HG02588 (cell line): ENCODE measurements around the gene CCNA1.

Experiments used
- ATAC-seq: cut with Tn5 transposase; IDR thresholded peaks from one replicate; pipeline ENCODE4 v1.9.1; 2021; ENCODE audit warnings: mild to moderate bottlenecking, moderate library complexity; ENCODE audit not compliant: unreplicated experiment

Gene CCNA1

GRCh38 chr13:36432106-36432544 is at the start of gene CCNA1:
Gene CCNA1, plus strand, starts transcription at chr13:36432495. Its CDS starts 562 bp downstream, at chr13:36433057.
- peak; percentile 57 for ATAC-seq

- no peak for ATAC-seq
Observed at GRCh38 chr13:36385489-36385888, 46.8 kb upstream of the CCNA1 start.

GRCh38 chr13:36395280-36395679 is 37.0 kb upstream of the CCNA1 start:
- no peak for ATAC-seq

- no peak for ATAC-seq
Observed at GRCh38 chr13:36405151-36405550, 27.1 kb upstream of the CCNA1 start.

- ATAC-seq = no peak
Observed at GRCh38 chr13:36412736-36413135, 19.6 kb upstream of the CCNA1 start.

- no peak for ATAC-seq
Observed at GRCh38 chr13:36413161-36413560, 19.1 kb upstream of the CCNA1 start.

- no peak for ATAC-seq
Observed at GRCh38 chr13:36414461-36414860, 17.8 kb upstream of the CCNA1 start.

GRCh38 chr13:36417331-36417730 is 15.0 kb upstream of the CCNA1 start:
- no peak for ATAC-seq

- ATAC-seq = peak; percentile 65
Observed at GRCh38 chr13:36418022-36418805, 14.1 kb upstream of the CCNA1 start.

- ATAC-seq = peak; percentile 81
Observed at GRCh38 chr13:36420437-36420891, 11.8 kb upstream of the CCNA1 start.

- ATAC-seq = no peak
Observed at GRCh38 chr13:36421447-36421846, 10.8 kb upstream of the CCNA1 start.

- no peak for ATAC-seq
Observed at GRCh38 chr13:36428086-36428485, 4.2 kb upstream of the CCNA1 start.

GRCh38 chr13:36430247-36431203 is 1.8 kb upstream of the CCNA1 start:
- no peak for ATAC-seq

- ATAC-seq = peak; percentile 37
Observed at GRCh38 chr13:36431204-36432105, 840 bp upstream of the CCNA1 start.

GRCh38 chr13:36436811-36437210 is 4.5 kb downstream of the CCNA1 start:
- ATAC-seq = no peak

GRCh38 chr13:36438594-36439483 is 6.5 kb downstream of the CCNA1 start:
- no peak for ATAC-seq

GRCh38 chr13:36445278-36445677 is 13.0 kb downstream of the CCNA1 start:
- ATAC-seq = no peak

- ATAC-seq = no peak
Observed at GRCh38 chr13:36445891-36446351, 13.6 kb downstream of the CCNA1 start.

GRCh38 chr13:36447501-36447900 is 15.2 kb downstream of the CCNA1 start:
- ATAC-seq = no peak
